K562 (cell line): ENCODE results near the gene PDHX. TPM values are rescaled to one million over a fixed set of nuclear protein-coding genes. Genes with fewer than 3 reads are reported as not detected.

Experiments used
- ATAC-seq: fragments of 200-7000 bp; cut with Tn5 transposase; 3 replicates; pipeline ENCODE4 v1.9.1; 2020; ENCODE audit warnings: moderate library complexity
- BruUV-seq: library from RNA; stranded (reverse); fragments of 400-500 nt; replicated peaks from 2 replicates; lab custom pipeline; 2021; lab: Mats Ljungman, UMichigan
- CTCF ChIA-PET: fragments of 300-600 bp; formaldehyde crosslinking; extraction: SDS; loops from one replicate; lab custom pipeline; 2021; ENCODE audit warnings: low intra/inter-chr PET ratio; lab: Yijun Ruan, JAX
- POLR2A ChIA-PET: fragments of 300-600, 350-650 bp; sonication (Branson Sonifier 250); formaldehyde crosslinking; extraction: SDS; loops from one replicate; lab custom pipeline; 2021; ENCODE audit warnings: antibody characterized with exemption, inconsistent platforms; lab: Yijun Ruan, JAX
- DNase-seq, 4 experiments: peaks; one replicate each; pipeline versions ENCODE4 v3.0.0 to v3.0.0-alpha.2; 2011 to 2018; ENCODE audit warnings: low spot score in 3 of 4, mixed read lengths in 3 of 4; ENCODE audit errors: extremely low read depth in 1 of 4
- FAIRE-seq: peaks from 2 replicates; lab custom pipeline; 2011; peaks lifted over from hg19 to GRCh38; lab: Jason Lieb, UNC
- H2AFZ ChIP-seq: 2 replicates; pipeline ENCODE4 v1.6.0; 2011; ENCODE audit warnings: low read depth, low read length, control low read depth, inconsistent platforms
- H3K27ac ChIP-seq: fragments of 200-600 bp; 3 replicates; pipeline ENCODE4 v1.8.0; 2011; ENCODE audit warnings: low read depth, mild to moderate bottlenecking, control low read depth, inconsistent platforms, low read length, moderate library complexity, mixed read lengths; ENCODE audit errors: extremely low read depth
- H3K27me3 ChIP-seq, 2 experiments: fragments of 300-600 bp in 1 of 2; 2 replicates in 1 of 2; 3 replicates in 1 of 2; pipeline versions ENCODE4 v1.6.0 to v1.8.0; 2011; ENCODE audit warnings: inconsistent platforms in 2 of 2, low read length in 2 of 2, mild to moderate bottlenecking in 1 of 2, mixed read lengths in 1 of 2, moderate library complexity in 1 of 2; ENCODE audit not compliant: control insufficient read depth in 2 of 2, insufficient read depth in 2 of 2
- H3K36me3 ChIP-seq: fragments of 300-600 bp; 3 replicates; pipeline ENCODE4 v1.8.0; 2011; ENCODE audit warnings: mild to moderate bottlenecking, low read length, inconsistent platforms; ENCODE audit not compliant: control insufficient read depth, insufficient read depth
- H3K4me1 ChIP-seq, 2 experiments: fragments of 200-600 bp in 1 of 2; replicated peaks in 1 of 2; 2 replicates in 1 of 2; 3 replicates in 1 of 2; pipeline versions ENCODE4 v1.5.1 to v1.8.0; 2011; ENCODE audit warnings: inconsistent platforms in 2 of 2, low read length in 2 of 2, mild to moderate bottlenecking in 1 of 2, mixed read lengths in 1 of 2, moderate library complexity in 1 of 2; ENCODE audit not compliant: control insufficient read depth in 2 of 2, insufficient read depth in 2 of 2
- H3K4me2 ChIP-seq: 2 replicates; pipeline ENCODE4 v1.6.1; 2011; ENCODE audit warnings: low read length, control low read depth, inconsistent platforms, mixed read lengths; ENCODE audit not compliant: insufficient read depth
- H3K4me3 ChIP-seq: fragments of 200-600 bp; sonication (generic), shearing (Covaris generic); 2 replicates; pipeline ENCODE4 v1.5.1; 2016; ENCODE audit warnings: control low read depth, inconsistent platforms
- H3K79me2 ChIP-seq: fragments of 200-600 bp; 3 replicates; pipeline ENCODE4 v1.8.0; 2011; ENCODE audit warnings: low read length, inconsistent platforms; ENCODE audit not compliant: control insufficient read depth, insufficient read depth
- H3K9ac ChIP-seq, 2 experiments: 2 replicates each; pipeline versions ENCODE4 v1.6.0 to v1.6.1; 2011; ENCODE audit warnings: low read depth in 2 of 2, low read length in 2 of 2, control low read depth in 1 of 2, inconsistent platforms in 1 of 2, mild to moderate bottlenecking in 1 of 2, mixed read lengths in 1 of 2; ENCODE audit not compliant: insufficient read depth in 1 of 2
- H3K9me1 ChIP-seq: one replicate; pipeline ENCODE4 v1.6.0; 2011; ENCODE audit warnings: inconsistent platforms, mild to moderate bottlenecking, low read length, moderate library complexity; ENCODE audit not compliant: control insufficient read depth, insufficient read depth
- H3K9me3 ChIP-seq: replicated peaks from 2 replicates; pipeline ENCODE4 v1.5.1; 2011; ENCODE audit warnings: low read depth, low read length, inconsistent platforms; ENCODE audit not compliant: control insufficient read depth, insufficient read depth
- H4K20me1 ChIP-seq: replicated peaks from 2 replicates; pipeline ENCODE4 v1.6.1; 2011; ENCODE audit warnings: low read length, inconsistent platforms, mixed read lengths; ENCODE audit not compliant: control insufficient read depth, insufficient read depth
- BCLAF1 ChIP-seq, 2 experiments: fragments of 450-650 bp in 1 of 2; IDR thresholded peaks; 2 replicates each; pipeline ENCODE4 v1.6.1; 2011 to 2017; ENCODE audit warnings: low read depth in 2 of 2, antibody characterized with exemption in 1 of 2, borderline replicate concordance in 1 of 2, low read length in 1 of 2, mild to moderate bottlenecking in 1 of 2, mixed read lengths in 1 of 2; ENCODE audit not compliant: control insufficient read depth in 1 of 2
- RB1 ChIP-seq: fragments of 450-650 bp; IDR thresholded peaks from 2 replicates; pipeline ENCODE4 v1.6.1; 2017; ENCODE audit warnings: low read depth, mild to moderate bottlenecking
- ZBTB7A ChIP-seq: IDR thresholded peaks from 2 replicates; pipeline ENCODE4 v1.6.1; 2011; ENCODE audit warnings: low read depth, mild to moderate bottlenecking, low read length, moderate library complexity, borderline replicate concordance; ENCODE audit not compliant: control insufficient read depth
- WGBS: fragments of 100-300 bp; shearing (Covaris generic); methylation state at CpG from one replicate; pipeline ENCODE4 v1.1.6; 2016; ENCODE audit warnings: low coverage, mixed read lengths; ENCODE audit not compliant: insufficient coverage; ENCODE audit errors: missing lambda C conversion rate; 5-methylcytosine and 5-hydroxymethylcytosine counted together
- in situ Hi-C: fragments of 300-500 bp; cut with MboI; formaldehyde crosslinking; loops from 4 replicates; pipeline ENCODE4 v1.15.0; 2018; ENCODE audit warnings: inconsistent platforms, mixed read lengths
- intact Hi-C: fragments of 100-400 bp; cut with micrococcal nuclease; formaldehyde crosslinking; loops from 2 replicates; pipeline ENCODE4 v1.14.2; 2022
- polyA plus RNA-seq, 8 experiments: library from polyadenylated mRNA; depleted of rRNA in 4 of 8; stranded (reverse) in 5 of 8; unstranded in 3 of 8; fragments of >200 nt; fragmentation: Nextera tagmentation in 2 of 8; fragmentation: Illumina TruSeq in 1 of 8; extraction: Ambion mirVana in 2 of 8; extraction: Trizol in 1 of 8; gene quantifications; 2 replicates each; pipeline versions ENCODE4 v1.2.1 to v1.2.3, GENCODE V29; 2011 to 2014; ENCODE audit warnings: inconsistent platforms in 1 of 8, missing spikeins in 1 of 8
- total RNA-seq, 7 experiments: library from RNA; depleted of rRNA in 6 of 7; stranded (reverse); fragments of >200 nt in 6 of 7; fragmentation: Illumina TruSeq in 2 of 7; extraction: Trizol in 2 of 7; gene quantifications; 2 replicates each; pipeline versions ENCODE4 v1.2.1 to v1.2.3, GENCODE V29; 2011 to 2021; ENCODE audit warnings: low replicate concordance in 1 of 7

PDHX gene
- total and polyA plus RNA-seq, 9 of the 15 experiments (the other 6 are each of a cell fraction or from before 2014, with no cell fraction given) = 20.8 to 43.5 (median 31.2) TPM

- H2AFZ ChIP-seq = no peak overlapping the region
- no peak for TF ChIP-seq BCLAF1 (IDR thresholded peaks at IDR 0.05; ENCODE audit: borderline replicate concordance in 1 of 2, control insufficient read depth in 1 of 2, low read depth in 2 of 2, low read length in 1 of 2)
- TF ChIP-seq, all 486 proteins: peak for 0
- H3K4me1 ChIP-seq = no peaks in the 10 kb centered on the region
- ATAC-seq = no peak
- no peak overlapping the region for H3K27ac ChIP-seq
- no peak overlapping the region for H3K4me3 ChIP-seq
- intact Hi-C loops = no loop called here
- no peaks in the 10 kb centered on the region for H3K27me3 ChIP-seq
- BruUV-seq = no TSS peak
- ChIA-PET CTCF (no interaction called here), POLR2A (no interaction called here)
- in situ Hi-C loops = no loop called here
- FAIRE-seq = no peak
- peaks cover 25% of the 10 kb centered on the region; the same call in 1 of the 3 replicates for H3K36me3 ChIP-seq
- no peak overlapping the region for H3K9ac ChIP-seq
- no peaks in the 10 kb centered on the region for H3K9me1 ChIP-seq
- no peaks in the 10 kb centered on the region for H3K79me2 ChIP-seq
- H4K20me1 ChIP-seq = no peaks in the 10 kb centered on the region
- H3K4me2 ChIP-seq = no peak overlapping the region
- no peak for DNase-seq
- H3K9me3 ChIP-seq = no peaks in the 10 kb centered on the region
These were observed 45.6 kb downstream of the PDHX start for GRCh38 chr11:34962034-34962433.

GRCh38 chr11:34963351-34963750 lies 46.9 kb downstream of the PDHX start:
- H3K4me1 ChIP-seq = no peaks in the 10 kb centered on the region
- ATAC-seq = no peak
- CTCF ChIA-PET = no interaction called here
- no peaks in the 10 kb centered on the region for H3K9me1 ChIP-seq
- no peak for FAIRE-seq
- no peak overlapping the region for H3K4me2 ChIP-seq
- DNase-seq = no peak
- no peaks in the 10 kb centered on the region for H3K27me3 ChIP-seq
- WGBS = 92% methylated on average over 5 of the region's 5 CpGs
- H3K36me3 ChIP-seq = peaks cover 28% of the 10 kb centered on the region; the same call in 1 of the 3 replicates
- no peaks in the 10 kb centered on the region for H4K20me1 ChIP-seq
- no peak overlapping the region for H2AFZ ChIP-seq
- no peaks in the 10 kb centered on the region for H3K9me3 ChIP-seq
- H3K9ac ChIP-seq = no peak overlapping the region
- no peak overlapping the region for H3K27ac ChIP-seq
- no peak overlapping the region for H3K4me3 ChIP-seq
- in situ Hi-C loops = no loop called here
- TF ChIP-seq RB1 = no peak
- TF ChIP-seq ZBTB7A = no peak
- no TSS peak for BruUV-seq
- intact Hi-C loops = no loop called here
- H3K79me2 ChIP-seq = no peaks in the 10 kb centered on the region
- POLR2A ChIA-PET = interaction anchor here (0.7 kb wide), 1 partner anchor 49 kb away, joined by 3 read pairs; no protein-coding TSS in a partner anchor
